Measurements from ENCODE around the gene TBCCD1.

DNA sequence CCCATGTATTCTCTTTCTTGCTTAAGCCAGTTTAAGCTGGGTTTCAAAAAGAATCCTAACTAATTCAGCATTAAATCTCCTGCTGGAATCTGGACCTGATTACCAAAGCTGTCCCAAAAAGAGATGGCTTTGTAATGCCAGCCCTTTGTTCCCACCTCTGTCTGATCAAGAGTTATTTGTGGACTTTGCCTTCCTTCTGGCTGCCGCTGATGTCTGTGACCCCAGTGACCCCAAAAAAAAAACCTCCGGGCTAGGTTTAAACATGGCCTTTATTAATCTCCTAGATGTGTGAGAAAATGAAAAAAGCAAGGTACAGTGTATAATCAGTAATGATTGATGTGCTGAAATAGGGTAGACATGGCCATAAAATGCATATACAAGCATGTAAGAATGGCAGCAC is 43.7 kb downstream of the TBCCD1 start:
- no peak for TF ChIP-seq TAF1 (IDR thresholded peaks at IDR 0.05; ENCODE audit: borderline replicate concordance, low read depth, low read length)
- no peak for TF ChIP-seq POLR2A (IDR thresholded peaks at IDR 0.05; ENCODE audit: low read depth, low read length)
- TF ChIP-seq POLR2AphosphoS5 (IDR thresholded peaks at IDR 0.05; ENCODE audit: low read depth, low read length) = no peak

Measured in GM12892 (cell line).